Uterus (tissue), 4 donors: ENCODE results near the gene SPSB3. TPM values are rescaled to one million over a fixed set of nuclear protein-coding genes. Genes with fewer than 3 reads are reported as not detected.
A peak's percentile ranks its signal among the peaks of the same experiment; 100 is the strongest.

Source experiments
- DNase-seq, 2 donors: peaks; one replicate each; pipeline ENCODE4 v3.0.0-alpha.2; 2019 to 2020
- H3K27ac ChIP-seq, 2 donors: fragments of 200-600 bp; sonication (generic); 1 replicate in 1 of 2; 2 replicates in 1 of 2; pipeline ENCODE4 v1.5.1; 2016 to 2018
- H3K27me3 ChIP-seq, 2 donors: fragments of 200-600 bp; sonication (generic); one replicate each; pipeline ENCODE4 v1.5.1; 2018 to 2019; ENCODE audit warnings: control low read depth in 1 of 2
- H3K36me3 ChIP-seq, 2 donors: fragments of 200-600 bp; sonication (generic); one replicate each; pipeline ENCODE4 v1.5.1; 2019; ENCODE audit warnings: control low read depth in 1 of 2
- H3K4me1 ChIP-seq, 2 donors: fragments of 200-600 bp; sonication (generic); one replicate each; pipeline ENCODE4 v1.5.1; 2018 to 2019; ENCODE audit warnings: control low read depth in 1 of 2
- H3K4me3 ChIP-seq, 2 donors: fragments of 200-600 bp; sonication (generic); 1 replicate in 1 of 2; 2 replicates in 1 of 2; pipeline ENCODE4 v1.5.1; 2018 to 2019; ENCODE audit warnings: mild to moderate bottlenecking in 1 of 2
- H3K9me3 ChIP-seq, 2 donors: fragments of 200-600 bp; sonication (generic); one replicate each; pipeline ENCODE4 v1.5.1; 2019; ENCODE audit warnings: control low read depth in 1 of 2
- CTCF ChIP-seq, 4 experiments: fragments of 200-600 bp in 2 of 4; fragments of 450-650 bp in 2 of 4; sonication (generic) in 2 of 4; IDR thresholded peaks; one replicate each; pipeline ENCODE4 v1.5.1; 2016 to 2019; ENCODE audit warnings: antibody characterized with exemption in 4 of 4, mild to moderate bottlenecking in 2 of 4, moderate library complexity in 1 of 4
- POLR2A ChIP-seq, 2 donors: fragments of 450-650 bp; IDR thresholded peaks; one replicate each; pipeline ENCODE4 v1.6.1; 2016; ENCODE audit warnings: antibody characterized with exemption in 2 of 2, mild to moderate bottlenecking in 1 of 2, moderate library complexity in 1 of 2
- intact Hi-C: fragments of 100-400 bp; cut with DNase I; formaldehyde crosslinking; loops from one replicate; pipeline ENCODE4 v1.15.1; 2023; ENCODE audit warnings: low total_unique reads
- total RNA-seq, 4 donors: library from RNA; depleted of rRNA in 3 of 4; stranded (reverse); fragments of >200 nt in 3 of 4; gene quantifications; one replicate each; pipeline versions ENCODE4 v1.1.0 to v1.2.4, GENCODE V29; 2014 to 2023
- donor health status: DM: yes; HTN: yes; CAD: no.

Gene SPSB3
- total RNA-seq, 4 donors from 2014 or later, result 24.8 to 67.4 (median 55.8) TPM

- H3K4me3 ChIP-seq, result no peak overlapping the region
- intact Hi-C loops, result no loop called here
- no peak overlapping the region for H3K27ac ChIP-seq
- H3K36me3 ChIP-seq, result no peaks in the 10 kb centered on the region
- TF ChIP-seq POLR2A (IDR thresholded peaks at IDR 0.05), result no peak
- no peaks in the 10 kb centered on the region for H3K9me3 ChIP-seq
- no peaks in the 10 kb centered on the region for H3K27me3 ChIP-seq
- no peaks in the 10 kb centered on the region for H3K4me1 ChIP-seq
- peak in 1 of 2 donors; percentile 13 for DNase-seq
Measured at GRCh38 chr16:1791943-1792812, 9.8 kb upstream of the SPSB3 start.

GRCh38 chr16:1791256-1791942, 9.0 kb upstream of the SPSB3 start:
- H3K4me3 ChIP-seq, result no peak overlapping the region
- H3K36me3 ChIP-seq, result no peaks in the 10 kb centered on the region
- no peak for DNase-seq
- intact Hi-C loops, result no loop called here
- H3K27ac ChIP-seq, result no peak overlapping the region
- H3K4me1 ChIP-seq, result no peaks in the 10 kb centered on the region
- TF ChIP-seq CTCF (IDR thresholded peaks at IDR 0.05), result no peak
- no peak for TF ChIP-seq POLR2A (IDR thresholded peaks at IDR 0.05)
- no peaks in the 10 kb centered on the region for H3K27me3 ChIP-seq
- H3K9me3 ChIP-seq, result no peaks in the 10 kb centered on the region

- Histone ChIP-seq H3K4me1 (no peaks in the 10 kb centered on the region), H3K9me3 (no peaks in the 10 kb centered on the region), H3K4me3 (no peak overlapping the region), H3K27me3 (no peaks in the 10 kb centered on the region), H3K27ac (no peak overlapping the region), H3K36me3 (no peaks in the 10 kb centered on the region)
- DNase-seq, result peak in 1 of 2 donors; percentile 15
- intact Hi-C loops, result no loop called here
- no peak for TF ChIP-seq CTCF (IDR thresholded peaks at IDR 0.05)
Measured at GRCh38 chr16:1790611-1791255, 8.4 kb upstream of the SPSB3 start.

GRCh38 chr16:1790261-1790610, 7.9 kb upstream of the SPSB3 start:
- TF ChIP-seq POLR2A (IDR thresholded peaks at IDR 0.05), result no peak
- TF ChIP-seq CTCF (IDR thresholded peaks at IDR 0.05), result no peak
- no peak for DNase-seq
- Histone ChIP-seq H3K27me3 (no peaks in the 10 kb centered on the region), H3K27ac (no peak overlapping the region), H3K9me3 (no peaks in the 10 kb centered on the region), H3K4me3 (no peak overlapping the region), H3K36me3 (no peaks in the 10 kb centered on the region), H3K4me1 (no peaks in the 10 kb centered on the region)
- intact Hi-C loops, result no loop called here

GRCh38 chr16:1789643-1790045, 7.3 kb upstream of the SPSB3 start:
- no peak for TF ChIP-seq POLR2A (IDR thresholded peaks at IDR 0.05)
- TF ChIP-seq CTCF (IDR thresholded peaks at IDR 0.05), result no peak
- H3K36me3 ChIP-seq, result no peaks in the 10 kb centered on the region
- intact Hi-C loops, result no loop called here

More at GRCh38 chr16:1789643-1790045, 7.3 kb upstream of the SPSB3 start:
- no peaks in the 10 kb centered on the region for H3K9me3 ChIP-seq
- H3K27me3 ChIP-seq, result no peaks in the 10 kb centered on the region
- no peak overlapping the region for H3K4me3 ChIP-seq
- peak in 1 of 2 donors; percentile 16 for DNase-seq
- H3K4me1 ChIP-seq, result no peaks in the 10 kb centered on the region
- no peak overlapping the region for H3K27ac ChIP-seq
